Loucy (cell line): Measurements from ENCODE around the gene DCP1B.

Source experiments
- EZH2phosphoT487 ChIP-seq: fragments of 200-600 bp; IDR thresholded peaks from 2 replicates; pipeline ENCODE4 v1.6.1; 2018; ENCODE audit warnings: antibody characterized with exemption, mild to moderate bottlenecking, moderate library complexity, borderline replicate concordance
- TF ChIP-seq, protein P1 (sequence below): fragments of 200-600 bp; sonication (generic); conservative IDR thresholded peaks from 2 replicates; pipeline ENCODE4 v1.5.1; 2014; ENCODE audit warnings: mild to moderate bottlenecking, antibody characterized with exemption, low read length

DNA sequence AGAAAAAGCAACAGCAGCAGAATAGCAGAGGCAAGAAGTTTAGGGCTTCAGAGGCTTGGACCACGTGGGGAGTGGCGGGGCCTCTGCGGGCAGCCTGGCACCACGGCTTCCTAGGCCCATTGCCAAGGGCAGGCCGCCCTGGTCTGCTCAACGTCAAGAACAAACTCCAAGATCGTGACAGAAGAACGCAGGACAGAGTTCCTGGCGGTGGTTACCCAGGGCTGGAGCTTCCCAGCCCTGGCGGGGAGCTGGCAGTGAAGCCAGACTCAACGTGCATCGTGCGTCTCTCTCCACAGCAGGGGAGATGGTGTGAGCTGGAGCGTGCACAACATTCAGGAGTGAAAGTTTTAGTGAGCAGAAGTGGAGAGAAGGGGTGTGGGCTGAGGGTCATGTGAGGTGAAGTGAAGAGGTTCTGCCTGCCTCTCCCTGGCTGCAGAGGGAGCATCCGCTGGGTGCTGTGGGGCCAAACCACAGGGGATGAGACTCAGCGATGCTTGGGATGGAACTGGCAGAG, 71.9 kb downstream of the DCP1B start:
- TF ChIP-seq, protein P1, sequence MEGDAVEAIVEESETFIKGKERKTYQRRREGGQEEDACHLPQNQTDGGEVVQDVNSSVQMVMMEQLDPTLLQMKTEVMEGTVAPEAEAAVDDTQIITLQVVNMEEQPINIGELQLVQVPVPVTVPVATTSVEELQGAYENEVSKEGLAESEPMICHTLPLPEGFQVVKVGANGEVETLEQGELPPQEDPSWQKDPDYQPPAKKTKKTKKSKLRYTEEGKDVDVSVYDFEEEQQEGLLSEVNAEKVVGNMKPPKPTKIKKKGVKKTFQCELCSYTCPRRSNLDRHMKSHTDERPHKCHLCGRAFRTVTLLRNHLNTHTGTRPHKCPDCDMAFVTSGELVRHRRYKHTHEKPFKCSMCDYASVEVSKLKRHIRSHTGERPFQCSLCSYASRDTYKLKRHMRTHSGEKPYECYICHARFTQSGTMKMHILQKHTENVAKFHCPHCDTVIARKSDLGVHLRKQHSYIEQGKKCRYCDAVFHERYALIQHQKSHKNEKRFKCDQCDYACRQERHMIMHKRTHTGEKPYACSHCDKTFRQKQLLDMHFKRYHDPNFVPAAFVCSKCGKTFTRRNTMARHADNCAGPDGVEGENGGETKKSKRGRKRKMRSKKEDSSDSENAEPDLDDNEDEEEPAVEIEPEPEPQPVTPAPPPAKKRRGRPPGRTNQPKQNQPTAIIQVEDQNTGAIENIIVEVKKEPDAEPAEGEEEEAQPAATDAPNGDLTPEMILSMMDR = no peak
- TF ChIP-seq EZH2phosphoT487 = no peak
